HepG2 (cell line): Measurements from ENCODE around the gene NEK5. TPM values are rescaled to one million over a fixed set of nuclear protein-coding genes. Genes with fewer than 3 reads are reported as not detected.
A peak's percentile ranks its signal among the peaks of the same experiment; 100 is the strongest.

Source experiments
- ELF3 ChIP-seq: IDR thresholded peaks from 2 replicates; pipeline ENCODE4 v1.6.1; 2016; ENCODE audit warnings: missing genetic modification reagents, missing compliant biosample characterization
- EP300 ChIP-seq, 3 experiments: sonication (generic) in 1 of 3; formaldehyde crosslinking in 1 of 3; IDR thresholded peaks; 2 replicates each; pipeline versions ENCODE4 v1.5.1 to v1.6.1; 2011 to 2020; ENCODE audit warnings: low read depth in 2 of 3, low read length in 2 of 3, borderline replicate concordance in 1 of 3, improper control_type of control experiment in 1 of 3, mild to moderate bottlenecking in 1 of 3, missing genetic modification reagents in 1 of 3, moderate library complexity in 1 of 3
- FOXA1 ChIP-seq, 2 experiments: fragments of 450-650 bp in 1 of 2; sonication (generic) in 1 of 2; formaldehyde crosslinking in 1 of 2; IDR thresholded peaks; 2 replicates each; pipeline versions ENCODE4 v1.4.0 to v1.6.1; 2016 to 2020; ENCODE audit warnings: missing genetic modification reagents in 1 of 2
- HMGA1 ChIP-seq: sonication (generic); formaldehyde crosslinking; conservative IDR thresholded peaks from 2 replicates; pipeline ENCODE4 v1.4.0; 2020; ENCODE audit warnings: missing genetic modification reagents
- MED13 ChIP-seq: sonication (generic); formaldehyde crosslinking; IDR thresholded peaks from 2 replicates; pipeline ENCODE4 v1.5.0; 2020; ENCODE audit warnings: missing genetic modification reagents
- NFIB ChIP-seq: sonication (generic); formaldehyde crosslinking; IDR thresholded peaks from 2 replicates; pipeline ENCODE4 v1.9.0; 2021; ENCODE audit warnings: missing genetic modification reagents, mild to moderate bottlenecking, borderline replicate concordance
- NR2F6 ChIP-seq, 2 experiments: IDR thresholded peaks; 2 replicates each; pipeline ENCODE4 v1.6.1; 2016; ENCODE audit warnings: antibody characterized with exemption in 1 of 2, mild to moderate bottlenecking in 1 of 2
- ZNF331 ChIP-seq: sonication (generic); formaldehyde crosslinking; IDR thresholded peaks from 2 replicates; pipeline ENCODE4 v1.4.0; 2020; ENCODE audit warnings: missing genetic modification reagents
- ZNF33B ChIP-seq: sonication (generic); formaldehyde crosslinking; IDR thresholded peaks from 2 replicates; pipeline ENCODE4 v1.5.1; 2020; ENCODE audit warnings: mild to moderate bottlenecking, missing genetic modification reagents
- ZNF558 ChIP-seq: sonication (generic); formaldehyde crosslinking; IDR thresholded peaks from 2 replicates; pipeline ENCODE4 v1.9.0; 2022; ENCODE audit warnings: mild to moderate bottlenecking, missing genetic modification reagents, borderline replicate concordance
- ZNF713 ChIP-seq: sonication (generic); formaldehyde crosslinking; IDR thresholded peaks from 2 replicates; pipeline ENCODE4 v1.4.0; 2020; ENCODE audit warnings: mild to moderate bottlenecking, missing genetic modification reagents
- ZNF775 ChIP-seq: sonication (generic); formaldehyde crosslinking; IDR thresholded peaks from 2 replicates; pipeline ENCODE4 v1.4.0; 2020; ENCODE audit warnings: missing genetic modification reagents, mild to moderate bottlenecking, moderate library complexity, borderline replicate concordance
- ZNF792 ChIP-seq: IDR thresholded peaks from 2 replicates; pipeline ENCODE4 v1.6.1; 2016
- polyA plus RNA-seq, 8 experiments: library from polyadenylated mRNA; depleted of rRNA in 3 of 8; stranded (reverse) in 7 of 8; unstranded in 1 of 8; fragments of >200 nt; fragmentation: Illumina TruSeq in 4 of 8; extraction: Trizol in 4 of 8; gene quantifications; 2 replicates each; pipeline versions ENCODE4 v1.2.1 to v1.2.3, GENCODE V29; 2011 to 2016; ENCODE audit warnings: low read depth in 4 of 8, missing spikeins in 1 of 8, mixed read lengths in 1 of 8; ENCODE audit not compliant: insufficient read depth in 1 of 8
- total RNA-seq, 5 experiments: library from RNA; depleted of rRNA; stranded (reverse); fragments of >200 nt; fragmentation: Illumina TruSeq; extraction: Trizol; gene quantifications; 2 replicates each; pipeline ENCODE4 v1.2.3, GENCODE V29; 2016; ENCODE audit warnings: low read depth in 1 of 5
- TF ChIP-seq, protein P1 (sequence below): sonication (generic); formaldehyde crosslinking; IDR thresholded peaks from 2 replicates; pipeline ENCODE4 v1.5.1; 2020; ENCODE audit warnings: mild to moderate bottlenecking, missing genetic modification reagents, borderline replicate concordance
- TF ChIP-seq, protein P2 (sequence below): sonication (generic); formaldehyde crosslinking; IDR thresholded peaks from 2 replicates; pipeline ENCODE4 v1.9.0; 2021; ENCODE audit warnings: missing genetic modification reagents, mild to moderate bottlenecking, borderline replicate concordance
- TF ChIP-seq, protein P3 (sequence below): sonication (generic); formaldehyde crosslinking; conservative IDR thresholded peaks from 2 replicates; pipeline ENCODE4 v1.4.0; 2020; ENCODE audit warnings: mild to moderate bottlenecking, missing genetic modification reagents, moderate library complexity
- TF ChIP-seq, protein P4 (sequence below): IDR thresholded peaks from 2 replicates; pipeline ENCODE4 v1.6.1; 2016

NEK5 gene
- total and polyA plus RNA-seq, 2 of the 13 experiments (the other 11 are each of a cell fraction or from before 2014, with no cell fraction given): 0.12 to 0.22 TPM

DNA sequence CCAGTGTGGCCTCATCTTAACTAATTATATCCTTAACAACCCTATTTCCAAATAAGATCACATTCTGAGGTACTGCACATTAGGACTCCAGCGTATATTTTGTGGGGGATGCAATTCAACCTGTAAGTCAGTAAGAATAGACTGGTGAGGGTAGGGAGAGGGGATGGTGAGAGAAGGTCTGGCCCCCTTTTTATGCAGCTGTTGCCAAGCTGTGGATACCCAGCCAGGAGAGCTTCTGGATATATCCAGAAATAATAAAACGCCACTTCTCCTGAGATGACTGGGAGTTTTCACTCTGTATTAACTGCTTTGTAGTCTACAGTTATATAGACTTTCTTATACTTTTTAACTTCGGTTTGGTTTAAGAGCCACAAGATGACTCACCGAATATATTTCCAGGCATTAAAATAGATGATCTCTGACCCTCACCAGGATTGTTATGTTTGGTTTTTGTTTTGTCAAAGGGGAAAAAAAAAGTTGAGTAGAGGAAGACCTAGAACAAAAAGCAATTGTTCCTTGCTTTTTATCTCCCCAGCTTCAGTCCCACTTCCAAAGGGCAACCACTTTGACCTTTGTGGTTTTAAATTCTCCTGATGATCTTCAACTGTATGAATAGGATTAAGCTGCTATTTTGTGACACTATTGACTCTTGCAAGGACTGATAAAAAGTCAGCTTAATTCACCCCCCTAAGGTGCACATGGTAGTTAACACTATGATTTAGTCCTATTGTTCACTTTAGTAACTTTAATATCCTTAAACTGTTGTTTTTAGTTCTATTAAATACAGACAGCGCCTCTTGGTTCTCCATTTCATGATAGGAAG lies 33.6 kb upstream of the NEK5 start (continued):
- TF ChIP-seq, protein P1, sequence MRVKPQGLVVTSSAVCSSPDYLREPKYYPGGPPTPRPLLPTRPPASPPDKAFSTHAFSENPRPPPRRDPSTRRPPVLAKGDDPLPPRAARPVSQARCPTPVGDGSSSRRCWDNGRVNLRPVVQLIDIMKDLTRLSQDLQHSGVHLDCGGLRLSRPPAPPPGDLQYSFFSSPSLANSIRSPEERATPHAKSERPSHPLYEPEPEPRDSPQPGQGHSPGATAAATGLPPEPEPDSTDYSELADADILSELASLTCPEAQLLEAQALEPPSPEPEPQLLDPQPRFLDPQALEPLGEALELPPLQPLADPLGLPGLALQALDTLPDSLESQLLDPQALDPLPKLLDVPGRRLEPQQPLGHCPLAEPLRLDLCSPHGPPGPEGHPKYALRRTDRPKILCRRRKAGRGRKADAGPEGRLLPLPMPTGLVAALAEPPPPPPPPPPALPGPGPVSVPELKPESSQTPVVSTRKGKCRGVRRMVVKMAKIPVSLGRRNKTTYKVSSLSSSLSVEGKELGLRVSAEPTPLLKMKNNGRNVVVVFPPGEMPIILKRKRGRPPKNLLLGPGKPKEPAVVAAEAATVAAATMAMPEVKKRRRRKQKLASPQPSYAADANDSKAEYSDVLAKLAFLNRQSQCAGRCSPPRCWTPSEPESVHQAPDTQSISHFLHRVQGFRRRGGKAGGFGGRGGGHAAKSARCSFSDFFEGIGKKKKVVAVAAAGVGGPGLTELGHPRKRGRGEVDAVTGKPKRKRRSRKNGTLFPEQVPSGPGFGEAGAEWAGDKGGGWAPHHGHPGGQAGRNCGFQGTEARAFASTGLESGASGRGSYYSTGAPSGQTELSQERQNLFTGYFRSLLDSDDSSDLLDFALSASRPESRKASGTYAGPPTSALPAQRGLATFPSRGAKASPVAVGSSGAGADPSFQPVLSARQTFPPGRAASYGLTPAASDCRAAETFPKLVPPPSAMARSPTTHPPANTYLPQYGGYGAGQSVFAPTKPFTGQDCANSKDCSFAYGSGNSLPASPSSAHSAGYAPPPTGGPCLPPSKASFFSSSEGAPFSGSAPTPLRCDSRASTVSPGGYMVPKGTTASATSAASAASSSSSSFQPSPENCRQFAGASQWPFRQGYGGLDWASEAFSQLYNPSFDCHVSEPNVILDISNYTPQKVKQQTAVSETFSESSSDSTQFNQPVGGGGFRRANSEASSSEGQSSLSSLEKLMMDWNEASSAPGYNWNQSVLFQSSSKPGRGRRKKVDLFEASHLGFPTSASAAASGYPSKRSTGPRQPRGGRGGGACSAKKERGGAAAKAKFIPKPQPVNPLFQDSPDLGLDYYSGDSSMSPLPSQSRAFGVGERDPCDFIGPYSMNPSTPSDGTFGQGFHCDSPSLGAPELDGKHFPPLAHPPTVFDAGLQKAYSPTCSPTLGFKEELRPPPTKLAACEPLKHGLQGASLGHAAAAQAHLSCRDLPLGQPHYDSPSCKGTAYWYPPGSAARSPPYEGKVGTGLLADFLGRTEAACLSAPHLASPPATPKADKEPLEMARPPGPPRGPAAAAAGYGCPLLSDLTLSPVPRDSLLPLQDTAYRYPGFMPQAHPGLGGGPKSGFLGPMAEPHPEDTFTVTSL (CRISPR knock-in tag): peak; percentile 28; the same call in 1 of the 2 replicates
- TF ChIP-seq HMGA1 (CRISPR knock-in tag): no peak
- no peak for TF ChIP-seq ZNF713 (CRISPR knock-in tag)
- TF ChIP-seq, protein P2, sequence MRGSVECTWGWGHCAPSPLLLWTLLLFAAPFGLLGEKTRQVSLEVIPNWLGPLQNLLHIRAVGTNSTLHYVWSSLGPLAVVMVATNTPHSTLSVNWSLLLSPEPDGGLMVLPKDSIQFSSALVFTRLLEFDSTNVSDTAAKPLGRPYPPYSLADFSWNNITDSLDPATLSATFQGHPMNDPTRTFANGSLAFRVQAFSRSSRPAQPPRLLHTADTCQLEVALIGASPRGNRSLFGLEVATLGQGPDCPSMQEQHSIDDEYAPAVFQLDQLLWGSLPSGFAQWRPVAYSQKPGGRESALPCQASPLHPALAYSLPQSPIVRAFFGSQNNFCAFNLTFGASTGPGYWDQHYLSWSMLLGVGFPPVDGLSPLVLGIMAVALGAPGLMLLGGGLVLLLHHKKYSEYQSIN (CRISPR knock-in tag): no peak
- no peak for TF ChIP-seq NFIB (CRISPR knock-in tag)
- TF ChIP-seq ZNF331 (CRISPR knock-in tag): 0 out of 2 replicates have a peak, but pooled peaks have one; percentile 9
- no peak for TF ChIP-seq ZNF775
- TF ChIP-seq, protein P3, sequence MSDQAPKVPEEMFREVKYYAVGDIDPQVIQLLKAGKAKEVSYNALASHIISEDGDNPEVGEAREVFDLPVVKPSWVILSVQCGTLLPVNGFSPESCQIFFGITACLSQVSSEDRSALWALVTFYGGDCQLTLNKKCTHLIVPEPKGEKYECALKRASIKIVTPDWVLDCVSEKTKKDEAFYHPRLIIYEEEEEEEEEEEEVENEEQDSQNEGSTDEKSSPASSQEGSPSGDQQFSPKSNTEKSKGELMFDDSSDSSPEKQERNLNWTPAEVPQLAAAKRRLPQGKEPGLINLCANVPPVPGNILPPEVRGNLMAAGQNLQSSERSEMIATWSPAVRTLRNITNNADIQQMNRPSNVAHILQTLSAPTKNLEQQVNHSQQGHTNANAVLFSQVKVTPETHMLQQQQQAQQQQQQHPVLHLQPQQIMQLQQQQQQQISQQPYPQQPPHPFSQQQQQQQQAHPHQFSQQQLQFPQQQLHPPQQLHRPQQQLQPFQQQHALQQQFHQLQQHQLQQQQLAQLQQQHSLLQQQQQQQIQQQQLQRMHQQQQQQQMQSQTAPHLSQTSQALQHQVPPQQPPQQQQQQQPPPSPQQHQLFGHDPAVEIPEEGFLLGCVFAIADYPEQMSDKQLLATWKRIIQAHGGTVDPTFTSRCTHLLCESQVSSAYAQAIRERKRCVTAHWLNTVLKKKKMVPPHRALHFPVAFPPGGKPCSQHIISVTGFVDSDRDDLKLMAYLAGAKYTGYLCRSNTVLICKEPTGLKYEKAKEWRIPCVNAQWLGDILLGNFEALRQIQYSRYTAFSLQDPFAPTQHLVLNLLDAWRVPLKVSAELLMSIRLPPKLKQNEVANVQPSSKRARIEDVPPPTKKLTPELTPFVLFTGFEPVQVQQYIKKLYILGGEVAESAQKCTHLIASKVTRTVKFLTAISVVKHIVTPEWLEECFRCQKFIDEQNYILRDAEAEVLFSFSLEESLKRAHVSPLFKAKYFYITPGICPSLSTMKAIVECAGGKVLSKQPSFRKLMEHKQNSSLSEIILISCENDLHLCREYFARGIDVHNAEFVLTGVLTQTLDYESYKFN (CRISPR knock-in tag): peak; percentile 86
- TF ChIP-seq ELF3 (CRISPR knock-in tag): 0 out of 2 replicates have a peak, but pooled peaks have one; percentile 34
- TF ChIP-seq MED13 (CRISPR knock-in tag): no peak
- TF ChIP-seq, protein P4, sequence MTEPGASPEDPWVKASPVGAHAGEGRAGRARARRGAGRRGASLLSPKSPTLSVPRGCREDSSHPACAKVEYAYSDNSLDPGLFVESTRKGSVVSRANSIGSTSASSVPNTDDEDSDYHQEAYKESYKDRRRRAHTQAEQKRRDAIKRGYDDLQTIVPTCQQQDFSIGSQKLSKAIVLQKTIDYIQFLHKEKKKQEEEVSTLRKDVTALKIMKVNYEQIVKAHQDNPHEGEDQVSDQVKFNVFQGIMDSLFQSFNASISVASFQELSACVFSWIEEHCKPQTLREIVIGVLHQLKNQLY (CRISPR knock-in tag): 0 out of 2 replicates have a peak, but pooled peaks have one; percentile 40
- TF ChIP-seq ZNF558 (CRISPR knock-in tag): no peak
- TF ChIP-seq FOXA1 (IDR thresholded peaks at IDR 0.05): no peak
- TF ChIP-seq FOXA1 (CRISPR knock-in tag; IDR thresholded peaks at IDR 0.05): no peak; the same call in none of the 2 replicates
- no peak for TF ChIP-seq ZNF33B
- peak; percentile 99 for TF ChIP-seq NR2F6 (IDR thresholded peaks at IDR 0.05)
- peak; percentile 98 for TF ChIP-seq NR2F6 (CRISPR knock-in tag; IDR thresholded peaks at IDR 0.05)
- TF ChIP-seq ZNF792: no peak
- peak in 1 of 2 experiments; percentile 84; a peak in 2 of 4 replicates for TF ChIP-seq EP300 (IDR thresholded peaks at IDR 0.05; ENCODE audit: low read depth in 2 of 2, low read length in 2 of 2)
- TF ChIP-seq EP300 (CRISPR knock-in tag; IDR thresholded peaks at IDR 0.05; ENCODE audit: borderline replicate concordance): peak; percentile 63; the same call in 1 of the 2 replicates
